ENCODE measurements around the gene CRYBA2. TPM values are rescaled to one million over a fixed set of nuclear protein-coding genes. Genes with fewer than 3 reads are reported as not detected.

CRYBA2 gene
- total and polyA plus RNA-seq, 7 donors: 1.4 to 10.8 (median 5.5) TPM; not detected in 4

DNA sequence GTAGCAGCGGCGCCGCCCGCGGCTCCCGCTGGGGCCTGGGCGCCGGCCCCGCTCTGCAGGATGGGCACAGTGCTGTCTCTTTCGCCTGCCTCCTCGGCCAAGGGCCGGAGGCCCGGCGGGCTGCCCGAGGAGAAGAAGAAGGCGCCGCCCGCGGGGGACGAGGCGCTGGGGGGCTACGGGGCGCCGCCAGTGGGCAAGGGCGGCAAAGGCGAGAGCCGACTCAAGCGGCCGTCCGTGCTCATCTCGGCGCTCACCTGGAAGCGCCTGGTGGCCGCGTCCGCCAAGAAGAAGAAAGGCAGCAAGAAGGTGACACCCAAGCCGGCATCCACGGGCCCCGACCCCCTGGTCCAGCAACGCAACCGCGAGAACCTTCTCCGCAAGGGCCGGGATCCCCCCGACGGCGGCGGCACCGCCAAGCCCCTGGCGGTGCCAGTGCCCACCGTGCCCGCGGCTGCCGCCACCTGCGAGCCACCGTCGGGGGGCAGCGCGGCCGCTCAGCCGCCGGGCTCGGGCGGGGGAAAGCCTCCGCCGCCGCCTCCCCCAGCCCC is 33.4 kb downstream of the CRYBA2 start:
- Histone ChIP-seq H3K27me3 (peaks cover 53 to 87% (median 65%) of the 10 kb centered on the region in 3 donors), H3K27ac (no peak overlapping the region), H3K4me1 (peaks cover 0 to 35% (median 24%) of the 10 kb centered on the region in 4 donors), H3K9me3 (no peaks in the 10 kb centered on the region), H3K36me3 (no peaks in the 10 kb centered on the region), H3K4me3 (peak overlapping the region in 3 of 4 donors; percentile 18 to 45 (median 38))
- no peak for DNase-seq
- intact Hi-C loops (cut with DNase I): no loop called here
- WGBS, 2 donors: 2 to 3% methylated on average over 67 of the region's 67 CpGs
- TF ChIP-seq, protein P1, sequence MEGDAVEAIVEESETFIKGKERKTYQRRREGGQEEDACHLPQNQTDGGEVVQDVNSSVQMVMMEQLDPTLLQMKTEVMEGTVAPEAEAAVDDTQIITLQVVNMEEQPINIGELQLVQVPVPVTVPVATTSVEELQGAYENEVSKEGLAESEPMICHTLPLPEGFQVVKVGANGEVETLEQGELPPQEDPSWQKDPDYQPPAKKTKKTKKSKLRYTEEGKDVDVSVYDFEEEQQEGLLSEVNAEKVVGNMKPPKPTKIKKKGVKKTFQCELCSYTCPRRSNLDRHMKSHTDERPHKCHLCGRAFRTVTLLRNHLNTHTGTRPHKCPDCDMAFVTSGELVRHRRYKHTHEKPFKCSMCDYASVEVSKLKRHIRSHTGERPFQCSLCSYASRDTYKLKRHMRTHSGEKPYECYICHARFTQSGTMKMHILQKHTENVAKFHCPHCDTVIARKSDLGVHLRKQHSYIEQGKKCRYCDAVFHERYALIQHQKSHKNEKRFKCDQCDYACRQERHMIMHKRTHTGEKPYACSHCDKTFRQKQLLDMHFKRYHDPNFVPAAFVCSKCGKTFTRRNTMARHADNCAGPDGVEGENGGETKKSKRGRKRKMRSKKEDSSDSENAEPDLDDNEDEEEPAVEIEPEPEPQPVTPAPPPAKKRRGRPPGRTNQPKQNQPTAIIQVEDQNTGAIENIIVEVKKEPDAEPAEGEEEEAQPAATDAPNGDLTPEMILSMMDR (IDR thresholded peaks at IDR 0.05): no peak
- TF ChIP-seq POLR2AphosphoS5 (IDR thresholded peaks at IDR 0.05): no peak
- no peak for TF ChIP-seq POLR2A (IDR thresholded peaks at IDR 0.05)
- no peak for TF ChIP-seq EP300 (IDR thresholded peaks at IDR 0.05)

DNA sequence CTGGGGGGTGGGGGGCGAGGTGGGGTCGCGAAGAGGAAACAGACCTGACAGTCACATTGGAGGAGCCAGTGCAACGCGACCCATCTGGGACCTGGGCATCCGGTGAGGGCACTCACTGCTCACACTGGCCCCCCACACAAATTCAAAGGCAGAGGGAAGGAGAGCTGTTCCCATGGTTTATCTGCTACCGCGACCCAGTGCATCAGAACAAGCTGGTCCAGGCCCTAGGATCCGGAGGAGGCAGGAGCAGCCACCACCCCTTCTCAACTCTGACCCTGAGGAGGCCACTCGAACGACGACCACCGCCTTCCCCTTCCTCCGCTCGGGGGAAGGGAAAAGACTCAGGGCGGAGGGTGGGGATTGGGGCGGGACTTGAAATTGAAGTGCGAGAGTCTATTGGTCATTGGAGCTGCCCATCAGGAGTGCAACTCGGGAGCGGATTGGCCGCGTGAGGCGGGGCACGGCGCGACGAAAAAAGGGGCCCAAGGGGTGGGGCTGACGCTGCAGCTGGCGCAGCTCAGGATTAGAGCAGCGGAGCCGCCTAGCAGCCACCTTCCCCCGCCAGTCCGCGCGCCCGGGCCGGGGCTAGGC is 34.0 kb downstream of the CRYBA2 start, which contains the start of gene CDK5R2:
Gene CDK5R2, plus strand, starts transcription at position 526 of the 591 bp plus-strand sequence. CDS start 155 bp downstream, outside the sequence.
- DNase-seq: peak; percentile 76
- no peak for TF ChIP-seq POLR2A (IDR thresholded peaks at IDR 0.05)
- no peak for TF ChIP-seq POLR2AphosphoS5 (IDR thresholded peaks at IDR 0.05)
- TF ChIP-seq EP300 (IDR thresholded peaks at IDR 0.05): no peak
- TF ChIP-seq, protein P1 (IDR thresholded peaks at IDR 0.05): no peak
- 3 to 4% methylated on average over 37 of the region's 37 CpGs for WGBS, 2 donors
- H3K9me3 ChIP-seq: no peaks in the 10 kb centered on the region
- intact Hi-C loops (cut with DNase I): no loop called here
- no peaks in the 10 kb centered on the region for H3K36me3 ChIP-seq
- H3K27ac ChIP-seq: no peak within 1 kb of the TSS
- H3K27me3 ChIP-seq: peaks cover 52 to 82% (median 61%) of the 10 kb centered on the region in 3 donors
- H3K4me3 ChIP-seq: peak within 1 kb of the TSS in 3 of 4 donors; percentile 18 to 45 (median 38)
- H3K4me1 ChIP-seq: peaks cover 0 to 35% (median 24%) of the 10 kb centered on the region in 4 donors

DNA sequence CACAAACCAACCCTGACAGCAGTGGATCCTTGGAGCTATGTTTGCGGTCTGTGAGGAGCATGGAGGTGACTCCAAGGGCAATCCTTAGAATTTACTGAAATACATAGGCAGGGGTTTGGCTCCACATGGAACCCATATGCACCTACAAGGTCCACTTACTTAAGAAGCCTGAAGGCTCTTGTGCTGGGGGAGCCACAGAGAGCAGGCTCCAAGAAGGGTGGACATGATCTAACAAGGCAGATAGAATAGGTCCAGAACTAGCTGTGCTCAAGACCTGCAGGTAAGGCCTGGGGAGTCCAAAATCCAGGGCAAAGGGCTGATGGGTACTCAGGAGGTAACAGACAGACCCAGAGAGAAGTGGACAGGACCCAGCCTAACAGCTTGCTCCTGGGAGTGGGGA is 34.9 kb downstream of the CRYBA2 start:
- Histone ChIP-seq H3K27ac (no peak overlapping the region), H3K9me3 (no peaks in the 10 kb centered on the region), H3K27me3 (peaks cover 45 to 81% (median 52%) of the 10 kb centered on the region in 3 donors), H3K36me3 (no peaks in the 10 kb centered on the region), H3K4me3 (no peak overlapping the region), H3K4me1 (peaks cover 0 to 34% (median 24%) of the 10 kb centered on the region in 4 donors)
- no peak for DNase-seq
- 93 to 100% methylated on average over 1 of the region's 1 CpG for WGBS, 2 donors
- TF ChIP-seq EP300 (IDR thresholded peaks at IDR 0.05) (no peak), POLR2A (IDR thresholded peaks at IDR 0.05) (no peak), POLR2AphosphoS5 (IDR thresholded peaks at IDR 0.05) (no peak)
- TF ChIP-seq, protein P1 (IDR thresholded peaks at IDR 0.05): no peak
- intact Hi-C loops (cut with DNase I): no loop called here

DNA sequence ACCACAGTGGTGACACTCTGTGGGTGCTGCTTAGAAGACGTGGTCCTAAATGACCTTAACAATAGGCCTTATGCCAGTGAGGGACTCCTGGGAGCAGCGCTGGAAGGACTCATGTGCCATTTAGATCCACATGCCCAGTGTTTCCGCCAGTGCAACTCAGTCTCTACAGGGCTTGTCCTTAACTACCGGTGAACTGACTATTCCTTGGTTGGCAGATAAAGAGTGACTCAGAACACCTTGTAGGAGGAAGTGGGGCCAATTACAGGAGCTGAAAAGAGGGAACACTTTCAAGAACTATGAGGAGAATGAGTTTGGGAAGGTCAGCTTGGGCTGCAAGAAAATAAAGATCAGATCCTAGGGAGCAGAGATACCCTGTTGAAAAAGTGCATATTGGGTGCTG is 35.6 kb downstream of the CRYBA2 start:
- TF ChIP-seq EP300 (IDR thresholded peaks at IDR 0.05) (no peak), POLR2AphosphoS5 (IDR thresholded peaks at IDR 0.05) (no peak), POLR2A (IDR thresholded peaks at IDR 0.05) (no peak)
- TF ChIP-seq, protein P1 (IDR thresholded peaks at IDR 0.05): no peak
- no peak for DNase-seq
- no peak overlapping the region for H3K27ac ChIP-seq
- no peaks in the 10 kb centered on the region for H3K36me3 ChIP-seq
- H3K4me3 ChIP-seq: no peak overlapping the region
- H3K27me3 ChIP-seq: peaks cover 40 to 79% (median 46%) of the 10 kb centered on the region in 3 donors
- peaks cover 0 to 30% (median 19%) of the 10 kb centered on the region in 4 donors for H3K4me1 ChIP-seq
- no peaks in the 10 kb centered on the region for H3K9me3 ChIP-seq
- 67 to 83% methylated on average over 4 of the region's 4 CpGs for WGBS, 2 donors
- intact Hi-C loops (cut with DNase I): no loop called here
